ENCODE measurements around the gene EPOP. TPM values are rescaled to one million over a fixed set of nuclear protein-coding genes. Genes with fewer than 3 reads are reported as not detected.

EPOP gene
- total and polyA plus RNA-seq, 5 donors from 2014 or later: 0.13 to 0.59 TPM; not detected in 3

DNA sequence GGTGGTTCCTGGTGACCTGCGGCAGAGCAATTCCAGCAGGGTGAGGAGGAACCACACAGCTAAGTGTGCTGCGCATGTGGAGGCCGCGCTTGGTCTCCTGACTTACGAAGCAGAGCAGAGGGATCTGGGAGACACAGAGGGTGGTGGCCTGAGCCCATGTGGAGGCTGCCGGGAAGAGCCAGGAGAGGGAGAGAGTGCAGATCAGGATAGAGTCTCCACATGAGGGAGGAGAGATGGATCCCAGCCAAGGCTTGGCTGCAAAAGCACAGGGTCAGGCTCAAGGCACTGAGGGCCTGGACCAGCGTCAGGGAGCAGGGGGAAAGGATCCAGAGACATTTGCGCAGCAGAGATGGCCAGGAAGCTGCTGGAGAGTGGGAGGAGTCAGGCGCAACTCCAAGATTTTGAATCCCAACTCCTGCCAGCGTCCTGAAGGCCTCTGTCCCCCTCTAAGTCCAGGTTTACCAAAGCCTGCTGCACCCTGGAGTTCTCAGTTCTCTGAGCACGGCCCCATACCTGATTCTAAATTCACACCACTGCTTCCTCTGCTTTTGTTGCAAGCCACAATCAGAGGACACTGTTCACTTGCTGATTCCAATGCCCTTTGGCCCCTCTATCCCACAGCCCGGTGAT lies 19.1 kb upstream of the EPOP start:
- Mint-ChIP-seq H3K36me3 (no peaks in the 10 kb centered on the region), H3K4me1 (peaks cover 7 to 26% (median 14%) of the 10 kb centered on the region in 4 donors), H3K27ac (peak overlapping the region in 2 of 3 donors; percentile 12 to 26), H3K27me3 (peaks cover 4% of the 10 kb centered on the region), H3K4me3 (no peak overlapping the region), H3K9me3 (no peaks in the 10 kb centered on the region)
- Histone ChIP-seq H3K36me3 (ENCODE audit: control insufficient read depth, insufficient read depth, low read length) (no peaks in the 10 kb centered on the region), H3K27ac (ENCODE audit: insufficient read depth, low read length, poor library complexity, severe bottlenecking) (no peak overlapping the region), H3K4me3 (ENCODE audit: low read depth, low read length) (no peak overlapping the region), H3K27me3 (ENCODE audit: control insufficient read depth, insufficient read depth, low read length) (no peaks in the 10 kb centered on the region), H3K9me3 (ENCODE audit: control insufficient read depth in 2 of 2, low read length in 2 of 2) (no peaks in the 10 kb centered on the region), H3K4me1 (ENCODE audit: control insufficient read depth, insufficient read depth, low read length, poor library complexity, severe bottlenecking) (peaks cover 14% of the 10 kb centered on the region)
- ATAC-seq (ENCODE audit: low read depth in 2 of 2) (no peak), DNase-seq (no peak)

- Histone ChIP-seq H3K9me3 (ENCODE audit: control insufficient read depth in 2 of 2, low read length in 2 of 2) (no peaks in the 10 kb centered on the region), H3K27me3 (ENCODE audit: control insufficient read depth, insufficient read depth, low read length) (no peaks in the 10 kb centered on the region), H3K4me1 (ENCODE audit: control insufficient read depth, insufficient read depth, low read length, poor library complexity, severe bottlenecking) (no peaks in the 10 kb centered on the region), H3K27ac (ENCODE audit: insufficient read depth, low read length, poor library complexity, severe bottlenecking) (no peak overlapping the region), H3K36me3 (ENCODE audit: control insufficient read depth, insufficient read depth, low read length) (no peaks in the 10 kb centered on the region), H3K4me3 (ENCODE audit: low read depth, low read length) (no peak overlapping the region)
- Mint-ChIP-seq H3K4me3 (no peak overlapping the region), H3K36me3 (no peaks in the 10 kb centered on the region), H3K9me3 (no peaks in the 10 kb centered on the region), H3K27me3 (no peaks in the 10 kb centered on the region), H3K4me1 (peaks cover 0 to 7% (median 0%) of the 10 kb centered on the region in 4 donors), H3K27ac (no peak overlapping the region)
- no peak for ATAC-seq (ENCODE audit: low read depth in 2 of 2)
- DNase-seq: no peak
Observed at GRCh38 chr17:38691154-38691553, 16.4 kb upstream of the EPOP start.

- Histone ChIP-seq H3K36me3 (ENCODE audit: control insufficient read depth, insufficient read depth, low read length) (no peaks in the 10 kb centered on the region), H3K27me3 (ENCODE audit: control insufficient read depth, insufficient read depth, low read length) (no peaks in the 10 kb centered on the region), H3K9me3 (ENCODE audit: control insufficient read depth in 2 of 2, low read length in 2 of 2) (no peaks in the 10 kb centered on the region), H3K4me3 (ENCODE audit: low read depth, low read length) (no peak overlapping the region), H3K4me1 (ENCODE audit: control insufficient read depth, insufficient read depth, low read length, poor library complexity, severe bottlenecking) (no peaks in the 10 kb centered on the region), H3K27ac (ENCODE audit: insufficient read depth, low read length, poor library complexity, severe bottlenecking) (no peak overlapping the region)
- no peak overlapping the region for H3K4me3 Mint-ChIP-seq
- ATAC-seq (ENCODE audit: low read depth in 2 of 2) (no peak), DNase-seq (no peak)
- no peaks in the 10 kb centered on the region for H3K4me1 Mint-ChIP-seq
- H3K27ac Mint-ChIP-seq: peak overlapping the region in 1 of 3 donors; percentile 60
- no peaks in the 10 kb centered on the region for H3K36me3 Mint-ChIP-seq
- H3K27me3 Mint-ChIP-seq: peaks cover 3% of the 10 kb centered on the region
- H3K9me3 Mint-ChIP-seq: no peaks in the 10 kb centered on the region
Observed at GRCh38 chr17:38690386-38690785, 15.6 kb upstream of the EPOP start.

DNA sequence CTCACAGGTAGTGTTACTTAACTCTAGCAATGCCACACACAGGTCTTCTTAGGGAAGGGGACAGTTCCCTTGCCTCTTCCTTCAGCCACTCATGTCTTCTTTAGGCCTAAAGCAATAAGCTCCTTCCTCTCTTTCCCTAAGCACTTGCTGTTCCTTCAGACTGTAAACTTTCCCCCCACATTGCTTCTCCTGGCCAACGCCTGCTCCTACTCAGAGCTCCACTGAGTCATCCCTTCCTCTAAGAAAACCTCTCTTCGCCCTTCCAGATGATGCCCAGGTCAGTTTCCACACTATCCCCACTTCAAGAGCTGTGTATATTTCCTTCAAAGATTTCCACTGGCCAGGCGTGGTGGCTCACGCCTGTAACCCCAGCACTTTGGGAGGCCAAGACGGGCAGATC lies 12.5 kb upstream of the EPOP start:
- Mint-ChIP-seq H3K9me3 (no peaks in the 10 kb centered on the region), H3K27me3 (peaks cover 6% of the 10 kb centered on the region), H3K36me3 (no peaks in the 10 kb centered on the region), H3K27ac (no peak overlapping the region), H3K4me1 (no peaks in the 10 kb centered on the region), H3K4me3 (no peak overlapping the region)
- Histone ChIP-seq H3K4me1 (ENCODE audit: control insufficient read depth, insufficient read depth, low read length, poor library complexity, severe bottlenecking) (no peaks in the 10 kb centered on the region), H3K27me3 (ENCODE audit: control insufficient read depth, insufficient read depth, low read length) (no peaks in the 10 kb centered on the region), H3K4me3 (ENCODE audit: low read depth, low read length) (no peak overlapping the region), H3K27ac (ENCODE audit: insufficient read depth, low read length, poor library complexity, severe bottlenecking) (no peak overlapping the region), H3K9me3 (ENCODE audit: control insufficient read depth in 2 of 2, low read length in 2 of 2) (no peaks in the 10 kb centered on the region), H3K36me3 (ENCODE audit: control insufficient read depth, insufficient read depth, low read length) (no peaks in the 10 kb centered on the region)
- no peak for ATAC-seq (ENCODE audit: low read depth in 2 of 2)
- no peak for DNase-seq

DNA sequence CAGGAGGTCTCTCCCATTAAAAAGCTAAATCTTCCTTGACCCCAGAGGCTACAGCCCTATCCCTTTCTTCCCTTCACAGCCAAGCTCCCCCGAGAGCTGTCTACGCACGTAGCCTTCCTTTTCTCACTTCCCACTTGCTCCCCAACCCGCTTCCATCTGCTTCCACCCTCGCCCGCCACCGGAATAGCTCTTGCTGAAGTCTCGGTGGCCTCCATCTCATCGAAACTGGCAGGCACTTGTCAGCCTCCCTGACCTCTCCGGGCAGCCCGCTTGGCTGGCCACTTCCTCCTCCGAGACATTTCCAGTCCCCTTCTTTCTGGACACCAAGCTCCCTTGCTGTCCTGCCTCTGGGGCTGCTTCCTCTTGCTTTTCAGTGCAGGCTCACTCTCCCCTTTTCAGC lies 10.7 kb upstream of the EPOP start:
- ATAC-seq (ENCODE audit: low read depth in 2 of 2): no peak
- Histone ChIP-seq H3K27me3 (ENCODE audit: control insufficient read depth, insufficient read depth, low read length) (no peaks in the 10 kb centered on the region), H3K27ac (ENCODE audit: insufficient read depth, low read length, poor library complexity, severe bottlenecking) (no peak overlapping the region), H3K9me3 (ENCODE audit: control insufficient read depth in 2 of 2, low read length in 2 of 2) (no peaks in the 10 kb centered on the region), H3K4me1 (ENCODE audit: control insufficient read depth, insufficient read depth, low read length, poor library complexity, severe bottlenecking) (no peaks in the 10 kb centered on the region), H3K36me3 (ENCODE audit: control insufficient read depth, insufficient read depth, low read length) (no peaks in the 10 kb centered on the region), H3K4me3 (ENCODE audit: low read depth, low read length) (no peak overlapping the region)
- Mint-ChIP-seq H3K36me3 (no peaks in the 10 kb centered on the region), H3K4me3 (no peak overlapping the region), H3K9me3 (no peaks in the 10 kb centered on the region), H3K27me3 (peaks cover 11% of the 10 kb centered on the region), H3K4me1 (no peaks in the 10 kb centered on the region), H3K27ac (no peak overlapping the region)
- DNase-seq: no peak

GRCh38 chr17:38681096-38681495 lies 6.3 kb upstream of the EPOP start:
- Mint-ChIP-seq H3K27ac (no peak overlapping the region), H3K4me1 (peaks cover 0 to 8% (median 6%) of the 10 kb centered on the region in 4 donors), H3K27me3 (peaks cover 17% of the 10 kb centered on the region), H3K4me3 (peak overlapping the region in 1 of 4 donors; percentile 33), H3K9me3 (peaks cover 0 to 2% (median 0%) of the 10 kb centered on the region in 7 donors), H3K36me3 (no peaks in the 10 kb centered on the region)
- H3K4me3 ChIP-seq (ENCODE audit: low read depth, low read length): no peak overlapping the region
- DNase-seq (no peak), ATAC-seq (ENCODE audit: low read depth in 2 of 2) (no peak)
- H3K27ac ChIP-seq (ENCODE audit: insufficient read depth, low read length, poor library complexity, severe bottlenecking): no peak overlapping the region
- no peaks in the 10 kb centered on the region for H3K4me1 ChIP-seq (ENCODE audit: control insufficient read depth, insufficient read depth, low read length, poor library complexity, severe bottlenecking)
- no peaks in the 10 kb centered on the region for H3K27me3 ChIP-seq (ENCODE audit: control insufficient read depth, insufficient read depth, low read length)
- no peaks in the 10 kb centered on the region for H3K9me3 ChIP-seq (ENCODE audit: control insufficient read depth in 2 of 2, low read length in 2 of 2)
- no peaks in the 10 kb centered on the region for H3K36me3 ChIP-seq (ENCODE audit: control insufficient read depth, insufficient read depth, low read length)

DNA sequence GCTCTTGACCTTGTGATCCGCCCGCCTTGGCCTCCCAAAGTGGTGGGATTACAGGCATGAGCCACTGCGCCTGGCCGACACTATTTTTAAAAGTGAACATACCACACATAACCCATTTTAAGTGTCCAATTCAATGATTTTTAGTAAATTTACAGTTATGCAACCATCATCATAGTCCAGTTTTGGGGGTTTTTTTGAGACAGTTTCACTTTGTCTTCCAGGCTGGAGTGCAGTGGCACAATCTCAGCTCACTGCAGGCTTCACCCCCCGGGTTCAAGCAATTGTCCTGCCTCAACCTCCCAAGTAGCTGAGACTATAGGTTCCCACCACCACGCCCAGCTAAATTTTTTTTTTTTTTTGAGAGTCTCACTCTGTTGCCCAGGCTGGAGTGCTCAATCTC lies 3.1 kb upstream of the EPOP start:
- Mint-ChIP-seq H3K4me3 (no peak overlapping the region), H3K27me3 (peaks cover 25% of the 10 kb centered on the region), H3K27ac (no peak overlapping the region), H3K4me1 (peaks cover 11 to 19% (median 16%) of the 10 kb centered on the region in 4 donors), H3K36me3 (no peaks in the 10 kb centered on the region), H3K9me3 (peaks cover 0 to 2% (median 0%) of the 10 kb centered on the region in 7 donors)
- DNase-seq: no peak
- no peak for ATAC-seq (ENCODE audit: low read depth in 2 of 2)
- Histone ChIP-seq H3K9me3 (ENCODE audit: control insufficient read depth in 2 of 2, low read length in 2 of 2) (no peaks in the 10 kb centered on the region), H3K36me3 (ENCODE audit: control insufficient read depth, insufficient read depth, low read length) (no peaks in the 10 kb centered on the region), H3K4me1 (ENCODE audit: control insufficient read depth, insufficient read depth, low read length, poor library complexity, severe bottlenecking) (peaks cover 19% of the 10 kb centered on the region), H3K27ac (ENCODE audit: insufficient read depth, low read length, poor library complexity, severe bottlenecking) (no peak overlapping the region), H3K27me3 (ENCODE audit: control insufficient read depth, insufficient read depth, low read length) (no peaks in the 10 kb centered on the region), H3K4me3 (ENCODE audit: low read depth, low read length) (no peak overlapping the region)

Data from CD4-positive, CD25-positive, alpha-beta regulatory T cell (primary cell).